Stimulated activated CD8-positive, alpha-beta memory T cell treated with anti-CD3 and anti-CD28 coated beads, Interleukin-7, amount 100 ng/mL, for 4 hours (primary cell): ENCODE data around the gene GRIK5.

ENCODE experiments used
- DNase-seq, 2 donors: peaks; one replicate each; pipeline ENCODE4 v3.0.0-alpha.2; 2020; ENCODE audit warnings: low read depth in 2 of 2

Gene GRIK5

DNA sequence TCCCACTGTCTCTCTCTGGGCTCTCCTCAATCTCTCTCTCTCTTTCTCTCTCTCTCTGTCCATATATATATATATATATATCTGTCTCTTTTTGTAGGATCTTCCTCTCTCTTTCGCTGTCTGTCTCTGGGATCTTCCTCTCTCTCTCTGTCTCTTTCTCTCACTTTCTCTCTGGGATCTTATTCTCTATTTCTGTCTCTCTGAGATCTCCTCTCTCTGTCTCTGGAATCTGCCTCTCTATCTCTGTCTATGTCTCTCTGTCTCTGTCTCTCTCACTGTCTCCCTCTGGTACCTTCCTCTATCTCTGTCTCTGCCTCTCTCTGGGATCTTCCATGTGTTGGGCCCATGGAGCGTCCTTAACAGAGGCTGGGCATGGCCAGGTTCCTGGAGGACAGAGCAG is 79.4 kb downstream of the GRIK5 start:
- no peak for DNase-seq

- DNase-seq: no peak
These were observed 80.0 kb downstream of the GRIK5 start for GRCh38 chr19:41990028-41990427.

GRCh38 chr19:41988947-41989346 is 81.1 kb downstream of the GRIK5 start:
- DNase-seq: no peak

GRCh38 chr19:41987141-41987860 is 82.7 kb downstream of the GRIK5 start:
- DNase-seq: no peak

- no peak for DNase-seq
These were observed 85.0 kb downstream of the GRIK5 start for GRCh38 chr19:41984961-41985360.

- no peak for DNase-seq
These were observed 88.3 kb downstream of the GRIK5 start for GRCh38 chr19:41981724-41982123.

GRCh38 chr19:41978470-41978869 is 91.5 kb downstream of the GRIK5 start:
- no peak for DNase-seq

DNA sequence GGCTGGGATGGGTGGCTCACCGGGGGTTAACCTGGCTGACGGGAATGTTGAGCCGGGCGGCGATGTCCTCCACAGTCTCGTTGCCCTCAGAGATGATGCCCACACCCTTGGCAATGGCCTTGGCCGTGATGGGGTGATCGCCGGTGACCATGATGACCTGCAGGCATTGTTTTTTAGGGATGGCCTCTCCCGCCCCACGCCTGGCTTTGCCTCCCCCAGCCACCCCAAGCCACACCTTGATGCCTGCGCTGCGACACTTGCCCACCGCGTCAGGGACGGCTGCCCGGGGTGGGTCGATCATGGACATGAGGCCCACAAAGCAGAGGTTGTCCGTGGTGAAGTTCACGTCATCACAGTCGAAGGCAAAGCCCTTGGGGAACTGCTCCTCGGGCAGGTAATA is 92.1 kb downstream of the GRIK5 start:
- no peak for DNase-seq

DNA sequence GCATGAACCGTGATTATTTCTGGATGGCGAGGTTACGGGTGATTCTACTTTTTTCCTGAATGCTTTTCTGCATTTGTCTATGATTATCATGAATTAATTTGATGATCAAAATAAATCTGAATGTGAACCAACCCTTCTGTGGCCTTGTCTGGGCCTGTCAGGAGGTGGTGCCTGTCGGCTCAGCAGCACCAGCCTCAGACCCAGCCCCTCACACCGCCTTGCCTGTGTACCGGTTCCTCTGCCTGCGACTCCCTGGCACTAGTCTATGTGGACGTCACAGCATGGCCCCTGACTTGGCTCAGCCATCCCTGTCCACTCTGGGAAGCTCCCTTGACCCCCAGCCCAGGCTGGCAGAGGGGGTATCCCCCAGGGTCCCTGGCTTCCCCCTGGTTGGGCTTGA is 95.4 kb downstream of the GRIK5 start:
- no peak for DNase-seq

- no peak for DNase-seq
These were observed 98.6 kb downstream of the GRIK5 start for GRCh38 chr19:41971363-41971762.

DNA sequence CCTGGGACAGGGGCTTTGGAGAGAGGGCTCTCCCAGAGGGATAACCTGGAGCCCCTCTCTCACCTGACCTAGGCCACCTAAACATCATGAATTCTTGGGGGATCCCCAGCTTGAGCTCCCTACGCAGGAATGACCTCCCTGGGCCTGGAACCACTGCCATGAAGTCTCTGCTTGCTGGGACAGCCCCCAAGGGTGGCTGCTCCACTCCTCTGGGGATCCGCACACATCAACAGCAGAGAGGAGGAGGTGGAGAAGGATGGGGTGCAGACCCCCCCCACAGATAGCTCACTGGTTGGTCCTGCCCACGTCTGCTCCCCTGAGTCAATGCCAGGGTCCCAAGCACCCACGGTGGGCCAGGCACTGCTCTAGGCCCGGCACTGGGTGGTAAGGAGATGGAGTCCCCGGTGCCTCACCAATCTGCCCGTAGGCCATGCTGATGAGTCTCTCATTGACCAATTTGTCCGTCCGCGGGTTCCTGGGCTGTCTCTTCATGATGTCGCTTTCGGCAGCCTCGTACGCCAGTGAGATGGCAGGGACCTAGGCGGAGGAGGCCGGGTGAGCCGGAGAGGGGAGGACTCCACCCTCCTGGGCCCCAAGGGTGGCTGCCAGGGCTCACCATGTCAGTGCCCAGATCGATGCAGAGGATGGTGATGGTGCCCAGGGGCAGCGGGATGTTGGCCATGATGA is 100.1 kb downstream of the GRIK5 start:
- DNase-seq: no peak

DNA sequence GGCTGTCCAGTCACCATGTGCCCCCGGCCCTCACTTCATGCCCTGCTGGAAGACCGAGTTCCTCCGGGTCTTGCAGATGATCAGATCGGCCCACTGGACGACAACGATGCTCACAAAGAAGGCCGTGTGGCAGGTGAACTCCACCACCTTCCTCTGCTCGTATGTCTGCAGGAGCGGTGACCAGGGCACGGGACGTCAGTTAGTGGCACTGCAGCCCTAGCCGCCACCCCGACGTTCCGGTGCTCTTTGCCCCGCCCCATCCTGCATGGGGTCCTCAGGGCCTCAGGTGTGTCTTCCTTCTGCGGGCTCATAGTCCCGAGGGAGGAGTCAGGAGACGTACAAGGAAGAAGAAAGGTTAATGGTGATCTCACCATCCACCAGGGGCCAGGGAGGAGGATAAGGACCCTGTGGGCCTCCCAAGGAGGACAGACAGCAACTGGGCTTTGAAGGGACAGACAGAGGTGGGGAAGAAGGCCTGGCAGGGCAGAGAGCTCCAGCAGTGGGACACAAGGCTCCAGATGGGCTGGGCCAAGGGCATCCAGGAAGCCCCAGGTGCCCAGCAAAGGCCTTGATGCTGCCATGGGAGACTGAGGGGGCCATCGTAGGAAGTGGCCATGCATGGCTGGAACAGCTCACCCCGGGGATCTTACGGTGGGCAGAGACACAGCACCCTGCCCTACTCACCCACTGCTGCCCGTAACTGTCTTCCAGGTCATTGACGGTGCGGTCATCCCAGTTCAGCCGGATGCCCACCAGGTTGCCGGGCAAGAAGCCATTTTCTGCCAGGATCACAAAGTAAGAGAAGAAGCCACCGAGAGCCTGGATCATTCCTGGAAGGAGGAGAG is 101.0 kb downstream of the GRIK5 start:
- DNase-seq: no peak

DNA sequence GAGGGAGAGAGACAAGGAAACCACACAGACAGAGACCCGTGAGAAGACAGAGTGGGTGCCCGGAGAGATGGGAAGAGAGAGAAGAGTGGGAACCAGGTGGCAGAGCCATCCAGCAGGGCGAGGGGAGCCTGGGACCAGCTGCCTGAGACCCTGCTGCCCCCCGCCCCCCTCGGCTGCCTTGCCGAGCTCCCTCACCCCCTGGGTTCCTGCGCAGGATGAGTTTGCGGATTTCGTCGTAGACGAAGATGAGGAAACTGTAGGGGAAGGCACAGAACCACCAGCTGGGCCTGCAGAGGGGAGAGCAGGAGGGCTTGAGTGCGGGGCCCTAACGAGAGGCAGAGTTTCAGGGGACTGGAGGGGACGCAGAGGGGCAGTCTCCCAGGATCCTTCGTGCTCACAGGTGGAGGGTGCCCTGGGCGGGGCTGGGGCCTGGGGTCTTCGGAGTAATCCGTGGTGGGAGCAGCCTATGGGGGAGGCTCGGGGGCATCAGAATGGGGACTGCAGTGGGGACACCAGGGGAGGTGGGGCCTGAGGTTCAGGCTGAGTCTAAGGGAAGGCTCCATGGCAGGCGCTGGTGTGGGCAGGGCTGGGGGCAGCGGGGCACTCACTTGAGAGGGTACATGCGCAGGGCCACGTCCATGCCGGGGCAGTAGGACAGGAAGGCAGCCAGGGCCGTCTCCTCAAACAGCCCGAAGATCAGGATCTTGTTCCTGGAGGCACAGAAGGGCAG is 102.8 kb downstream of the GRIK5 start:
- no peak for DNase-seq

GRCh38 chr19:41965106-41965505 is 104.9 kb downstream of the GRIK5 start:
- DNase-seq: no peak

GRCh38 chr19:41960973-41961372 is 109.0 kb downstream of the GRIK5 start:
- no peak for DNase-seq

DNA sequence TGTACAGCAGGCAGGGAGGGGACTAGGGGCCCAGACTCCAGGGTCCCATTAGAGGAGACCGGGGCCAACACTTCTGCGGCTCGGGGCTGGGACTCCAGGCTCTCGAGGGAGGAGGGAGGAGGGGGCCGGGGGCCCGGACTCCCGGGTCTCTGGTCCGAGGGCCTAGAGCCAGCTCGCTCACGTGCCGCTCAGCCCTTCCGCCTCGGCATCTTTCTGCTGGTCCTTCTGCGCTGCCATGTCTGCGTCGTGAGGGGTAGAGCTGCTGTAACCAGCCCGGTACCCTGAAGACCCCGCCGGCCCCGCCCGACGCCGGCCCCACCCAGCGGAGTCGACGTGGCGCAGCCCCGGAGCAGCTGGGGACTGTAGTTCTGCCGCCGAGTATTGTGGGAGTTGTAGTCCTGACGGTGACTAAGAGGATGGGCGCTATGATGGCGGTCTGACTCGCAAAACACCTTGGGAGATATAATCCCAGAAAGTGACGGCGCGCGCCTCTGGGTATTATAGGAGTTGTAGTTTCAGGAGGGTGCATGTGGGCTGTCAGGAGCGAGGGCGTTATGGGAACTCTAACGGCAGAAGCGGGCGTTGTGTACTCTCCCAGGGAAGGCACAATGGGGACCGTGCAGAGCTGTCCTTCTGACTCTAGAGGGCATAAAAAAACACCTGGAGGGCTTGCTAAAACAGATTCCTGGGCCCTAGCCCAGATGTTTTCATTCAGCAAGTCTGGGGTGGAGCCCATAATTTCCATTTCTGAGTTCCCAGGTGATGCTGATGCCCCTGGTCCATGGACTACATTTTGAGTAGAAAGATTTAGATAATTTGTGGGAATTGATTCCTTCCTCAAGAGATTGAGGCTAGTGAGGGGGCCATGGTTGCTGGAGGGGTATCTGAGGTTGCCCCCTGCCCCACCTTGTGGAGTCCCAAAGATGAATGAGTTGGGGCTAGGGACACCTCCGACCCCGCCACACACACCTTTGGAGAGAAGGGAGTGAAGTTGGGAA is 110.7 kb downstream of the GRIK5 start, which contains the start of gene RABAC1:
Gene RABAC1 (minus strand): TSS at position 266 of the 998 bp plus-strand sequence. CDS start 29 bp downstream, at position 237.
- DNase-seq: peak; percentile 75 to 82

DNA sequence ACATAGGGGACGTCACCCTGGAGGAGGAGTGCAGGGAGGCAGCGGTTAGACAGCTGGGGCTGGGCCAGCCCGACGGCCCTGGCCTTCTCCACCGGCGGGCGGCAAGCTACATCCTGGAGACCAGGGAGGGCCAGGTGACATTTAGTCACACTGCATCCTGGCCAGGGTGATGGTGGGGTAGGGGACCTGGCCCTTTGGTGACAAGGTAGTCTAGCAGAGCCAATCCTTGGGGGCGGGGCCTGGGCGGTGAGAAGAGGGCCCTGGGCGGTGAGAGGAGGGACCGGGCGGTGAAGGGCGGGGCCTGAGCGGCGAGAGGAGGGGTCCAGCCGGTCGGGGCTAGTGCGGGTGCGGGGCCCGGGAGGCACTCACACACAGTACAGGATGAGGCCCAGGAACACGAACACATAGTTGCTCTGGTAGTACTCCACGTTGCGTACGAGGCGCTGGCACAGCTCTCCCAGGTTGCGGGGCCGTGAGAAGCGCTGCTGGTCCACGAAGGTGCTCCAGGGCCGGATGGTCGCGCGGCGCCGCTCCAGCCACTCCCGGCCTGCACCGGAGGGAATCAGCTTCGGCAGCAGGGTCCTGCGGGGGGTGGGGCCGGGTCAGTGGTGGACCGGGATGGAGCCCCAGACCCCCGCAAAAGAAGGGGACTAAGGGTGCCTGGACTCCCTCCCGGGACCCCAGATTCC is 111.5 kb downstream of the GRIK5 start:
- peak; percentile 65 to 74 for DNase-seq

GRCh38 chr19:41957838-41958366 is 112.1 kb downstream of the GRIK5 start:
- DNase-seq: no peak

DNA sequence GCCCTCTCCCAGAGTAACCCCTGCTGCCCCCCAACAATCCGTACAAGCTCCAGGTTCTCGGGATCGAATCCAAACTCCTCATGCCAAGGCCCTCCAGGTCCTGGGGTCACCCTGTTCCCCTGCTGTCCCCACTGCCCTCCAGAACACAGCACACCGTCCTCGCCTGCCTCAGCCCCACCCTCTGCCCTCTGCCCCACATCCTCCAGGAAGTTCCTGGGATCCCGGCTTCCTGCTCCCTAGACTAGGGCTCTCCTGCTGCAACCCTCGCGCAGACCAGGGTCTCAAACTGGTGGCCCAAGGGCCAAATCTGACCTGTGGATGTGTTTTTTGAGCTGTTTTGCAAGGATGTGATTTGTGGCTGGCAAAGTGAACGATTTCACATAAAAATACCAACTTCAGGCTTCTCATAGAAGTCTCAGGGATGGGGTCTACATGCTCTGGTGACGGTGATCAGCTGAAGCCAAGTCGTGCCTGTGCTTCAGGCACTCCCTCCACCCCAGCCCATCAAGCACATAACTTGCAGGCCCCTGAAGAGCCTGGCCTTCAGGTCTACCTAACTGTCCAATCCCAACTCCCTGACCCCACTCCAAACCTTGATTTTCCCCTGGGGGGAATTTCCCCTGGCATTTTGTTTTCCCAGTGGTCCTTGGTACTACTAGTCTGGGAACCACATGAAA is 112.7 kb downstream of the GRIK5 start:
- no peak for DNase-seq
